Posterior cingulate gyrus (tissue), 11 donors: ENCODE data around the gene FGFR3.

Experiments
- DNase-seq, 10 donors: peaks; one replicate each; pipeline versions ENCODE4 v3.0.0 to v3.0.0-alpha.2; 2020 to 2021; ENCODE audit warnings: mixed read lengths in 3 of 10
- intact Hi-C: fragments of 100-400 bp; cut with DNase I; formaldehyde crosslinking; loops from one replicate; pipeline ENCODE4 v1.15.1; 2023

Gene FGFR3

GRCh38 chr4:1852904-1853623, 60.0 kb downstream of the FGFR3 start:
- DNase-seq, result peak in 3 of 10 donors; percentile 16 to 52 (median 24)
- intact Hi-C loops, result no loop called here

GRCh38 chr4:1854752-1855151, 61.7 kb downstream of the FGFR3 start:
- DNase-seq, result peak in 2 of 10 donors; percentile 6 to 57
- intact Hi-C loops, result loop anchor here (5.0 kb wide), 1 partner anchor 137 kb away; no protein-coding TSS in a partner anchor

DNA sequence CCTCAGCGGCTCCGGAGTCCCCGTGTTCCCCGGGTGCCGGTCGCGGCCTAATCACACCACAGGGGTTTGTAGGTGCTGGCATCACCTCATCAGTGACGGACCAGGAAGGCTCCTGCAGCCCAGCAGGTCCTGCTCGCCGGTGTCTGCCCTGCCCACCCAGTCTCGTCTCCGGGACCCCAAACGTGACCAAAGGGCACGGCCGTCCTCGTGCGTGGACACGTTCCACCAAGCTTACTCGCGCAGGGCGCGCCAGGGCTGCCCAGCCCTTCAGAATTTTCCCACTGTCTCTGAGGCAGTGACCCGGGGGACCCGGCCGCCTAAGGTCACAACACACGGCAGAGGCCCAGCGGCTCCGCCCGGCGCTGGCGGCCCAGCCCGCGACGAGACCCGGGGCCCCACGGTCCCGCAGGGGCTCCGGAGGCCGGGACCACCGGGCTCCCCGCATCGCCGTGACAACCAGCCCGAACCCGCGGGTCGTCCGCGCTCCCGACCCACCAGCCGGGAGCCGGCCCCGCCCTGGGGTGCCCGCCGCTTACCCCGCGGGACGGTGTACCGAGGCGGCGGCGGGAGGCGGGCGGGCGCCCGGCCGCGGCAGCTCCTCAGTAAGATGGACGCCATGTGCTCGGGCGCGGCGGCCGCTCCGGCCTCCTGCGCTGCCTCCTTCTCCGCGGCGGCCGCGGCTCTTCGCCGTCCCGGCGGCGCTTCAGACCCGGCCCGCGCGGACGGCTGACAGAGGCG, 62.4 kb downstream of the FGFR3 start:
- intact Hi-C loops, result loop anchor here (1.0 to 5.0 kb wide), 4 partner anchors 16 to 563 kb away; partner anchors contain the start of genes CFAP99, NSD2 and ZFYVE28
- DNase-seq, result peak in 5 of 10 donors; percentile 16 to 85 (median 76)

- peak; percentile 93 to 99 (median 96) for DNase-seq
- intact Hi-C loops, result loop anchor here (1.0 to 5.0 kb wide), 4 partner anchors 15 to 562 kb away; partner anchors contain the start of genes CFAP99, NSD2 and ZFYVE28
Measured at GRCh38 chr4:1856071-1856942, 63.2 kb downstream of the FGFR3 start, which contains the start of gene LETM1. TSS of gene LETM1 (minus strand) at chr4:1856156. CDS start at chr4:1855950, 206 bp downstream.

DNA sequence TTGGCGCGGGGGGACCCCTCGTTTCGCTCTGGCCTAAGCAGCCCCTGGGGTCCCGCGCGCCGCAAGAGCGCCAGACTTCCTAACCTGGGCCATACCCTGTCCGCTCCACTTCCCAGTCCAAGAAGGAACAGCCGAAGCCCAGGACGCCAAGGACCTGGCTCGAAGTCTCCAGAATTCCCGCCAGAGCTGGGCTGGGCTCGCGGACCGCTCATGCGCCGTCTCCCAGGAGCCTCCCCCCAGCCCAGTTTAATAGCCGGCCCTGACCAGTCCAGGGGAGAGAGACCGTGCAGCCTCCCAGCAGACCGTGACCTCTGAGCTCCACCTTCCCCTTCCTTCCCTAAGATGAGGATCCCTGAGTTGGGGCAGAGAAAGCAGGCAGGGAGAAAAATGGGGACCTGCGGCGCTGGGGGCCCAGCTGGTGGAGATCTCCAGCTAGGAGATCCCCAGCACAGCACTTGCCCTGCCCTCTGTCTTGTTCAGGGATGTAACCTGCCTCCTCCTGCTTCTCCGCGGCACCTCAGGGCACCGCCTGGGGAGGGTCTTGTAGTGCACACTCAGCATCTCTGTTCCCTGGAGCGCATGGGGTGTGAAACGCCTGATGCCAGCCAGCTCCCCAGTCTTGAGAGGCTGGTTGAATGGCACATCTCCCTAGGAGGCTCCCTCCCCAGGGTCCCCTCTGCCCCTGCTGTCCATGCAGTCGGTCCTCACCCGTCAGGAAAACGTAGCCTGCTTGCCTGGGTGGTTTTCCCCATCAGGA, 64.0 kb downstream of the FGFR3 start:
- DNase-seq, result peak in 6 of 10 donors; percentile 21 to 91 (median 62)

GRCh38 chr4:1857931-1858330, 64.8 kb downstream of the FGFR3 start:
- DNase-seq, result peak in 2 of 10 donors; percentile 39 to 64
- intact Hi-C loops, result loop anchor here (2.0 to 5.0 kb wide), 3 partner anchors 41 to 561 kb away; partner anchors contain the start of genes CFAP99 and ZFYVE28

More for the DNA sequence above, 64.0 kb downstream of the FGFR3 start:
- intact Hi-C loops, result loop anchor here (1.0 to 5.0 kb wide), 4 partner anchors 14 to 562 kb away; partner anchors contain the start of genes CFAP99, NSD2 and ZFYVE28
